H1 (cell line): Measurements from ENCODE around the gene ELP5. TPM values are rescaled to one million over a fixed set of nuclear protein-coding genes. Genes with fewer than 3 reads are reported as not detected.
A peak's percentile ranks its signal among the peaks of the same experiment; 100 is the strongest.

Source experiments
- CTCF ChIA-PET: fragments of 300-600 bp; sonication (Branson Sonifier 250); formaldehyde crosslinking; loops from one replicate; lab custom pipeline; 2021; ENCODE audit not compliant: partially characterized antibody; lab: Charles Lee
- POLR2A ChIA-PET: fragments of 300-600 bp; sonication (Branson Sonifier 250); formaldehyde crosslinking; loops from one replicate; lab custom pipeline; 2021; ENCODE audit warnings: inconsistent platforms; ENCODE audit not compliant: partially characterized antibody; lab: Charles Lee
- DNase-seq, 2 experiments: peaks; one replicate each; pipeline versions ENCODE4 v3.0.0 to v3.0.0-alpha.2; 2010 to 2022; ENCODE audit warnings: low spot score in 2 of 2, low read depth in 1 of 2, mixed read lengths in 1 of 2
- FAIRE-seq: peaks from 2 replicates; lab custom pipeline; 2011; peaks lifted over from hg19 to GRCh38; lab: Jason Lieb, UNC
- H2AFZ ChIP-seq: 2 replicates; pipeline ENCODE4 v1.8.1; 2012; ENCODE audit warnings: low read length, inconsistent platforms
- H2AK5ac ChIP-seq: 2 replicates; pipeline ENCODE4 v1.6.1; 2013; ENCODE audit warnings: low read depth, low read length
- H2BK120ac ChIP-seq: replicated peaks from 2 replicates; pipeline ENCODE3; 2013; ENCODE audit warnings: low read depth, low read length, inconsistent platforms
- H2BK12ac ChIP-seq: 2 replicates; pipeline ENCODE4 v1.6.1; 2013; ENCODE audit warnings: low read depth, low read length
- H2BK15ac ChIP-seq: 2 replicates; pipeline ENCODE4 v1.6.1; 2013; ENCODE audit warnings: low read length
- H2BK20ac ChIP-seq: 2 replicates; pipeline ENCODE4 v1.6.1; 2013; ENCODE audit warnings: low read length
- H2BK5ac ChIP-seq: 2 replicates; pipeline ENCODE4 v1.6.1; 2013; ENCODE audit warnings: low read depth, low read length
- H3K14ac ChIP-seq: 2 replicates; pipeline ENCODE4 v1.6.1; 2013; ENCODE audit warnings: inconsistent platforms; ENCODE audit not compliant: insufficient read length
- H3K18ac ChIP-seq: 2 replicates; pipeline ENCODE4 v1.6.1; 2013; ENCODE audit warnings: low read length; ENCODE audit errors: extremely low read depth
- H3K23ac ChIP-seq: 2 replicates; pipeline ENCODE4 v1.6.1; 2013; ENCODE audit warnings: inconsistent platforms; ENCODE audit not compliant: insufficient read length
- H3K23me2 ChIP-seq: 2 replicates; pipeline ENCODE4 v1.6.1; 2013; ENCODE audit warnings: low read depth, low read length
- H3K27ac ChIP-seq: 2 replicates; pipeline ENCODE4 v1.6.1; 2011; ENCODE audit warnings: low read depth, low read length, inconsistent platforms
- H3K27me3 ChIP-seq, 4 experiments: replicated peaks in 1 of 4; 1 replicate in 1 of 4; 2 replicates in 3 of 4; pipeline versions ENCODE4 v1.6.1 to v1.8.1; 2011 to 2013; ENCODE audit warnings: low read length in 3 of 4, mild to moderate bottlenecking in 3 of 4, inconsistent platforms in 2 of 4, mixed read lengths in 2 of 4, moderate library complexity in 1 of 4; ENCODE audit not compliant: control insufficient read depth in 3 of 4, insufficient read depth in 3 of 4; ENCODE audit errors: extremely low read depth in 1 of 4
- H3K36me3 ChIP-seq, 4 experiments: 2 replicates each; pipeline versions ENCODE4 v1.6.1 to v1.8.1; 2011 to 2013; ENCODE audit warnings: mild to moderate bottlenecking in 4 of 4, low read length in 3 of 4, moderate library complexity in 2 of 4, control low read depth in 1 of 4, inconsistent platforms in 1 of 4; ENCODE audit not compliant: insufficient read depth in 4 of 4, control insufficient read depth in 2 of 4
- H3K4ac ChIP-seq: replicated peaks from 2 replicates; pipeline ENCODE3; 2013; ENCODE audit warnings: low read length, low read depth, mixed read lengths, inconsistent platforms; ENCODE audit not compliant: insufficient read length
- H3K4me1 ChIP-seq, 4 experiments: replicated peaks in 1 of 4; 1 replicate in 1 of 4; 2 replicates in 3 of 4; pipeline versions ENCODE4 v1.6.1 to v1.8.1; 2011 to 2013; ENCODE audit warnings: low read length in 3 of 4, inconsistent platforms in 2 of 4, mixed read lengths in 1 of 4; ENCODE audit not compliant: insufficient read depth in 4 of 4, control insufficient read depth in 3 of 4
- H3K4me2 ChIP-seq, 2 experiments: 2 replicates each; pipeline versions ENCODE4 v1.6.1 to v1.8.1; 2011 to 2013; ENCODE audit warnings: low read depth in 2 of 2, low read length in 2 of 2, control low read depth in 1 of 2, inconsistent platforms in 1 of 2, mild to moderate bottlenecking in 1 of 2; ENCODE audit not compliant: insufficient read depth in 1 of 2
- H3K4me3 ChIP-seq, 4 experiments: fragments of 200-600, 300-600 bp in 1 of 4; sonication (generic), shearing (Covaris generic), sonication (Bioruptor Twin) in 1 of 4; 2 replicates each; pipeline versions ENCODE4 v1.5.1 to v1.8.1; 2011 to 2016; ENCODE audit warnings: low read length in 4 of 4, low read depth in 3 of 4, control low read depth in 2 of 4, inconsistent platforms in 2 of 4, mild to moderate bottlenecking in 2 of 4, mixed read lengths in 1 of 4, moderate library complexity in 1 of 4; ENCODE audit not compliant: insufficient read depth in 2 of 4; ENCODE audit errors: extremely low read depth in 1 of 4
- H3K56ac ChIP-seq: replicated peaks from 2 replicates; pipeline ENCODE3; 2013; ENCODE audit warnings: low read depth, mild to moderate bottlenecking, mixed read lengths, low read length, inconsistent platforms; ENCODE audit not compliant: insufficient read length
- H3K79me1 ChIP-seq: 2 replicates; pipeline ENCODE4 v1.6.1; 2013; ENCODE audit warnings: low read depth, low read length, control low read depth
- H3K79me2 ChIP-seq, 2 experiments: 2 replicates each; pipeline versions ENCODE4 v1.6.1 to v1.8.1; 2012 to 2013; ENCODE audit warnings: low read length in 2 of 2, mild to moderate bottlenecking in 2 of 2, inconsistent platforms in 1 of 2; ENCODE audit not compliant: insufficient read depth in 2 of 2, control insufficient read depth in 1 of 2
- H3K9ac ChIP-seq, 4 experiments: replicated peaks in 1 of 4; 1 replicate in 1 of 4; 2 replicates in 3 of 4; pipeline versions ENCODE4 v1.6.1 to v1.8.1; 2011 to 2013; ENCODE audit warnings: low read depth in 3 of 4, low read length in 3 of 4, control low read depth in 2 of 4, mild to moderate bottlenecking in 2 of 4, moderate library complexity in 2 of 4, inconsistent platforms in 1 of 4; ENCODE audit errors: extremely low read depth in 1 of 4
- H3K9me3 ChIP-seq, 2 experiments: 2 replicates each; pipeline versions ENCODE4 v1.6.1 to v1.8.1; 2012 to 2013; ENCODE audit warnings: mild to moderate bottlenecking in 2 of 2, moderate library complexity in 2 of 2, control low read depth in 1 of 2, inconsistent platforms in 1 of 2, low read depth in 1 of 2, low read length in 1 of 2, mixed read lengths in 1 of 2; ENCODE audit not compliant: insufficient read depth in 2 of 2
- H4K20me1 ChIP-seq, 2 experiments: replicated peaks in 1 of 2; 2 replicates each; pipeline versions ENCODE3 to v1.8.1; 2011 to 2013; ENCODE audit warnings: inconsistent platforms in 2 of 2, low read length in 2 of 2, mild to moderate bottlenecking in 1 of 2; ENCODE audit not compliant: insufficient read depth in 2 of 2, control insufficient read depth in 1 of 2
- H4K5ac ChIP-seq: 2 replicates; pipeline ENCODE4 v1.6.1; 2013; ENCODE audit warnings: low read length, low read depth, mixed read lengths, inconsistent platforms; ENCODE audit not compliant: insufficient read length
- H4K8ac ChIP-seq: 2 replicates; pipeline ENCODE4 v1.8.0; 2013; ENCODE audit warnings: mild to moderate bottlenecking, moderate library complexity, low read length, inconsistent platforms; ENCODE audit not compliant: insufficient read depth; ENCODE audit errors: extremely low read depth
- H4K91ac ChIP-seq: replicated peaks from 2 replicates; pipeline ENCODE3; 2013; ENCODE audit warnings: low read length, mixed read lengths, inconsistent platforms; ENCODE audit not compliant: insufficient read length
- ASH2L ChIP-seq: fragments of 200-600, 300-600 bp; sonication (generic); IDR thresholded peaks from one replicate; pipeline ENCODE4 v1.7.1; 2017; ENCODE audit warnings: low read length
- BACH1 ChIP-seq: IDR thresholded peaks from 2 replicates; pipeline ENCODE4 v1.6.1; 2012; ENCODE audit warnings: low read length, improper control_type of control experiment
- BRCA1 ChIP-seq: IDR thresholded peaks from 2 replicates; pipeline ENCODE4 v1.6.1; 2012; ENCODE audit warnings: low read depth, low read length, improper control_type of control experiment
- CEBPB ChIP-seq: IDR thresholded peaks from 2 replicates; pipeline ENCODE4 v1.6.1; 2012; ENCODE audit warnings: low read depth, low read length
- GABPA ChIP-seq: IDR thresholded peaks from 2 replicates; pipeline ENCODE4 v1.6.1; 2011; ENCODE audit warnings: mild to moderate bottlenecking, low read length, moderate library complexity, borderline replicate concordance; ENCODE audit not compliant: insufficient read depth
- NANOG ChIP-seq: IDR thresholded peaks from 2 replicates; pipeline ENCODE4 v1.6.1; 2011; ENCODE audit warnings: low read length, low read depth, mild to moderate bottlenecking, inconsistent platforms; ENCODE audit not compliant: insufficient read depth, poor library complexity, severe bottlenecking
- NRF1 ChIP-seq: IDR thresholded peaks from 2 replicates; pipeline ENCODE4 v1.6.1; 2011; ENCODE audit warnings: mild to moderate bottlenecking, low read depth, low read length, improper control_type of control experiment
- POU5F1 ChIP-seq: IDR thresholded peaks from 2 replicates; pipeline ENCODE4 v1.6.1; 2011; ENCODE audit warnings: low read depth, mild to moderate bottlenecking, low read length, moderate library complexity
- SAP30 ChIP-seq: fragments of 300-600 bp; sonication (generic); IDR thresholded peaks from 2 replicates; pipeline ENCODE4 v1.7.1; 2012; ENCODE audit warnings: low read length, moderate library complexity, mild to moderate bottlenecking, inconsistent platforms; ENCODE audit not compliant: insufficient read depth, insufficient replicate concordance
- SUZ12 ChIP-seq: fragments of 200-600 bp; sonication (generic); IDR thresholded peaks from 2 replicates; pipeline ENCODE4 v1.6.1; 2012; ENCODE audit warnings: mild to moderate bottlenecking, inconsistent platforms, low read length, moderate library complexity, mixed read lengths
- TBP ChIP-seq: IDR thresholded peaks from 2 replicates; pipeline ENCODE4 v1.6.1; 2011; ENCODE audit warnings: low read depth, low read length, improper control_type of control experiment
- WGBS, 2 experiments: shearing (Covaris generic) in 1 of 2; methylation state at CpG; one replicate each; pipeline versions ENCODE4 v1.1.6 to v1.1.7; 2013 to 2015; ENCODE audit warnings: low lambda C conversion rate in 2 of 2, mixed read lengths in 2 of 2, inconsistent platforms in 1 of 2, low coverage in 1 of 2, missing lambda C conversion rate in 1 of 2; ENCODE audit not compliant: insufficient replicate concordance in 2 of 2, insufficient coverage in 1 of 2, insufficient read length in 1 of 2; ENCODE audit errors: extremely low coverage in 1 of 2, missing lambda C conversion rate in 1 of 2; 5-methylcytosine and 5-hydroxymethylcytosine counted together
- polyA plus RNA-seq, 7 experiments: library from polyadenylated mRNA; depleted of rRNA in 3 of 7; stranded (reverse) in 5 of 7; unstranded in 2 of 7; fragments of >200 nt in 5 of 7; fragments of 200-250 nt in 2 of 7; gene quantifications; 1 replicate in 5 of 7; 2 replicates in 1 of 7; 4 replicates in 1 of 7; pipeline versions ENCODE4 v1.2.1 to v1.2.3, GENCODE V29; 2011 to 2013; ENCODE audit warnings: missing spikeins in 2 of 7, mixed read lengths in 2 of 7
- total RNA-seq: library from RNA; stranded (reverse); fragmentation: NEBNext Ultra II Directional; extraction: Animal tissue kit (Norgen Biotek cat#: 25700); gene quantifications from 2 replicates; pipeline ENCODE4 v1.2.1, GENCODE V29; 2021

Gene ELP5
- total and polyA plus RNA-seq, 2 of the 8 experiments (the other 6 are each of a cell fraction or from before 2014, with no cell fraction given): 75.4 to 107 TPM

DNA sequence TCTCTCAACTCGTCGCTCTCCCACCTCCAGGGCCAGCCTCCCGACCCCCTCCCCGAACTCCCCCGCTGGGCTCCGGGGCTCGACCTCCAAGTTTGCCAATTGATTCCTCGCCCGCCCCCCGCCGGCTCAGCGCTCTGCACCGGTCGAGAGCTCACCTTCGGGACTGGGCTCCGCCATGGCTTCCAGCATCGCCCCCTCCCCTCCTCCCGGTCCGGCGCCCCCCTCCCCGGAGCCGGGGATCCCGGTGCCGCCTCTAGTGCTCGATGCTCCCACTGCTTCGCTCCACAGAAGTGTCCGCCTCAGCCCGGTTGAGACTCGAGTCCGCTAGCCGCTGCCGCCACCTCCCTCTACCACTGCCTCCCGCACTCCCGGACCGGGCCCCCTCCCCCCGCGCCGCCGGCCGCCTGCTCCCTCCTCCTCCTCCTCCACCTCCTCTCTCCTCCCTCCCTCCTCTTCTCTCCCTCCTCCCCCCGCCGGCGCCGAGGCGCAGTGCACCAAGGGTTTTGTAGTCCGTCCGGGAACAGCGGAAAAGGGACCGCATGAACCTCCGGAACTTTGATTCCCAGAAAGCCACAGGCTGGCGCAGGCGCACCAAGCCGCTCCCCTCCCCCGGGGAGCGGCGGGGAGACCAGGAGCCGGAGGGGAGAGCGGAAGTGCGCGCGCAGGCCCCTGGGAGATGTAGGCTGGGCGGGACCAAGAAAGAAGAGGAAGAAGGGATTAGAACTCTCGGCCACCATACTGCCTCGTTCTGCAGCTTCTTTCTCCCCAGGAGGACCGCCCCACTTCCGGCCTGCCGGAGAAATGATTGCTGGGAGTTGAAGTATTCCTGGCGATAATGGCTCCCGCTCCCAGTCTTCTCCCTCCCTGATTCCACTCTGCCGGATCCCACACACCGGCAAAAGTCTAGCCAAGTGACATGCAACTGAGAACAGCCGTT is 12.7 kb upstream of the ELP5 start, which contains the start of gene PHF23:
Gene PHF23 (minus strand): TSS at position 367 of the 937 bp plus-strand sequence. CDS start 178 bp downstream, at position 189.
- 0 out of 2 replicates have a peak within 1 kb of the TSS, but pooled peaks have one; percentile 9 for H2BK12ac ChIP-seq
- H3K4ac ChIP-seq: peak within 1 kb of the TSS; percentile 91
- peaks cover 8% of the 10 kb centered on the region; the same call in 1 of the 2 replicates for H3K79me1 ChIP-seq
- H4K5ac ChIP-seq: peak within 1 kb of the TSS; percentile 74
- WGBS, 2 experiments: 5% methylated on average over 14 of the region's 72 CpGs; no CpG with 5 or more reads in 1 of the 2 experiments
- peak within 1 kb of the TSS; percentile 63 for H3K27ac ChIP-seq
- peaks cover 5 to 24% (median 12%) of the 10 kb centered on the region in 4 experiments for H3K4me1 ChIP-seq
- H3K9ac ChIP-seq: peak within 1 kb of the TSS; percentile 81 to 93 (median 86)
- H3K23me2 ChIP-seq: peaks cover 18% of the 10 kb centered on the region
- H2BK15ac ChIP-seq: no peak within 1 kb of the TSS
- peaks cover 10 to 19% of the 10 kb centered on the region in 2 experiments for H4K20me1 ChIP-seq
- H2AK5ac ChIP-seq: no peak within 1 kb of the TSS
- H3K79me2 ChIP-seq: peaks cover 0 to 48% of the 10 kb centered on the region in 2 experiments; a peak in 2 of 4 replicates
- H3K14ac ChIP-seq: no peak within 1 kb of the TSS
- H2BK20ac ChIP-seq: no peak within 1 kb of the TSS
- no peak within 1 kb of the TSS for H2BK120ac ChIP-seq
- POLR2A ChIA-PET: interaction anchor here (0.7 to 19.7 kb wide), 23 partner anchors 9 to 350 kb away, joined by 3 to 386 read pairs (median 4); partner anchors contain the start of genes ACADVL, ACAP1, CLDN7 and CTDNEP1
- CTCF ChIA-PET: interaction anchor here (0.8 to 6.4 kb wide), 4 partner anchors 18 to 209 kb away, joined by 3 to 46 read pairs (median 10); partner anchors contain the start of genes ACADVL and DLG4
- H3K18ac ChIP-seq: peak within 1 kb of the TSS; percentile 66; the same call in 1 of the 2 replicates
- H2AFZ ChIP-seq: no peak within 1 kb of the TSS
- H3K9me3 ChIP-seq: no peaks in the 10 kb centered on the region
- H4K8ac ChIP-seq: peak within 1 kb of the TSS; percentile 90
- peak within 1 kb of the TSS; percentile 92 to 93 for H3K4me2 ChIP-seq
- FAIRE-seq (peak; percentile 78), DNase-seq (peak; percentile 94 to 99)
- peak within 1 kb of the TSS; percentile 91 to 97 (median 94) for H3K4me3 ChIP-seq
- peak within 1 kb of the TSS; percentile 87 for H2BK5ac ChIP-seq
- H3K56ac ChIP-seq: peak within 1 kb of the TSS; percentile 93
- H3K36me3 ChIP-seq: peaks cover 15 to 42% (median 26%) of the 10 kb centered on the region in 4 experiments; a peak in 7 of 8 replicates
- no peaks in the 10 kb centered on the region for H3K27me3 ChIP-seq
- peak within 1 kb of the TSS; percentile 77 for H4K91ac ChIP-seq
- H3K23ac ChIP-seq: no peak within 1 kb of the TSS
- TF ChIP-seq NRF1 (peak; percentile 97), CEBPB (no peak), BRCA1 (no peak), TBP (no peak), POU5F1 (no peak), SAP30 (no peak), BACH1 (no peak), GABPA (peak; percentile 93), NANOG (no peak), SUZ12 (no peak), ASH2L (peak; percentile 83)
